GM12878 (cell line): Measurements from ENCODE around the gene RNF11. TPM values are rescaled to one million over a fixed set of nuclear protein-coding genes. Genes with fewer than 3 reads are reported as not detected.

Source experiments
- ATAC-seq: fragments of 200-7000 bp; cut with Tn5 transposase; 3 replicates; pipeline ENCODE4 v1.9.1; 2020; ENCODE audit warnings: mild to moderate bottlenecking, moderate library complexity
- BruUV-seq: library from RNA; stranded (reverse); fragments of 400-500 nt; replicated peaks from 2 replicates; lab custom pipeline; 2021; lab: Mats Ljungman, UMichigan
- CTCF ChIA-PET: fragments of 300-600 bp; sonication (Branson Sonifier 250); formaldehyde crosslinking; extraction: SDS; loops from one replicate; lab custom pipeline; 2021; ENCODE audit warnings: inconsistent platforms; lab: Yijun Ruan, JAX
- POLR2A ChIA-PET: fragments of 350-600 bp; formaldehyde crosslinking; extraction: SDS; loops from one replicate; lab custom pipeline; 2021; ENCODE audit warnings: inconsistent platforms; lab: Charles Lee
- RAD21 ChIA-PET: fragments of 300-600 bp; sonication (Branson Sonifier 250); formaldehyde crosslinking; loops from one replicate; lab custom pipeline; 2023; ENCODE audit warnings: antibody characterized with exemption; ENCODE audit not compliant: unreplicated experiment; lab: Charles Lee
- SMC1A ChIA-PET: fragments of 300-600 bp; sonication (Branson Sonifier 250); formaldehyde crosslinking; loops from one replicate; lab custom pipeline; 2023; ENCODE audit not compliant: unreplicated experiment, uncharacterized antibody; lab: Charles Lee
- DNase-seq: peaks from one replicate; pipeline ENCODE4 v3.0.0-alpha.2; 2011; ENCODE audit warnings: low read depth, low spot score
- FAIRE-seq: peaks from 3 replicates; lab custom pipeline; 2011; peaks lifted over from hg19 to GRCh38; lab: Jason Lieb, UNC
- H2AFZ ChIP-seq: 2 replicates; pipeline ENCODE4 v1.6.0; 2011; ENCODE audit warnings: low read depth, low read length, control low read depth; ENCODE audit not compliant: control insufficient read depth
- H3K27ac ChIP-seq: 2 replicates; pipeline ENCODE4 v1.5.1; 2011; ENCODE audit warnings: control low read depth; ENCODE audit not compliant: control insufficient read depth, insufficient read depth
- H3K27me3 ChIP-seq, 2 experiments: replicated peaks in 1 of 2; 2 replicates each; pipeline versions ENCODE4 v1.6.0 to v1.6.1; 2011; ENCODE audit warnings: low read length in 1 of 2; ENCODE audit not compliant: control insufficient read depth in 2 of 2, insufficient read depth in 2 of 2
- H3K36me3 ChIP-seq, 2 experiments: 2 replicates each; pipeline ENCODE4 v1.5.1; 2011; ENCODE audit warnings: low read length in 1 of 2; ENCODE audit not compliant: control insufficient read depth in 2 of 2, insufficient read depth in 2 of 2
- H3K4me1 ChIP-seq: 2 replicates; pipeline ENCODE4 v1.6.1; 2011; ENCODE audit warnings: mild to moderate bottlenecking, low read length, moderate library complexity, mixed read lengths; ENCODE audit not compliant: control insufficient read depth, insufficient read depth
- H3K4me2 ChIP-seq: 2 replicates; pipeline ENCODE4 v1.6.0; 2011; ENCODE audit warnings: control low read depth; ENCODE audit not compliant: control insufficient read depth, insufficient read depth
- H3K4me3 ChIP-seq: fragments of 200-600 bp; sonication (generic); 2 replicates; pipeline ENCODE4 v1.5.1; 2016
- H3K79me2 ChIP-seq: 2 replicates; pipeline ENCODE4 v1.6.0; 2011; ENCODE audit warnings: low read length; ENCODE audit not compliant: control insufficient read depth, insufficient read depth
- H3K9ac ChIP-seq: 2 replicates; pipeline ENCODE4 v1.8.0; 2011; ENCODE audit warnings: low read length, control low read depth, mixed read lengths; ENCODE audit not compliant: control insufficient read depth, insufficient read depth
- H3K9me3 ChIP-seq: replicated peaks from 3 replicates; pipeline ENCODE4 v1.5.1; 2011; ENCODE audit warnings: mild to moderate bottlenecking, low read length; ENCODE audit not compliant: control insufficient read depth, insufficient read depth
- H4K20me1 ChIP-seq: 2 replicates; pipeline ENCODE4 v1.6.0; 2011; ENCODE audit not compliant: control insufficient read depth, insufficient read depth
- ASH2L ChIP-seq: fragments of 300-600, 200-600 bp; sonication (generic); IDR thresholded peaks from 2 replicates; pipeline ENCODE4 v1.6.1; 2017; ENCODE audit warnings: low read depth, mild to moderate bottlenecking, borderline replicate concordance
- FOXM1 ChIP-seq: IDR thresholded peaks from 2 replicates; pipeline ENCODE4 v1.6.1; 2012; ENCODE audit warnings: low read depth, mild to moderate bottlenecking, inconsistent platforms, low read length, moderate library complexity
- HDAC2 ChIP-seq: fragments of 200-600 bp; sonication (generic); IDR thresholded peaks from 2 replicates; pipeline ENCODE4 v1.6.1; 2017
- LARP7 ChIP-seq: fragments of 450-650 bp; IDR thresholded peaks from 2 replicates; pipeline ENCODE4 v1.6.1; 2017; ENCODE audit warnings: mild to moderate bottlenecking
- SIX5 ChIP-seq: IDR thresholded peaks from 2 replicates; pipeline ENCODE4 v1.6.1; 2011; ENCODE audit warnings: mild to moderate bottlenecking, low read depth, low read length, moderate library complexity; ENCODE audit not compliant: severe bottlenecking
- WGBS: methylation state at CpG from one replicate; pipeline ENCODE4 v1.1.6; 2016; ENCODE audit warnings: low lambda C conversion rate; ENCODE audit not compliant: insufficient replicate concordance, insufficient coverage; ENCODE audit errors: missing lambda C conversion rate; 5-methylcytosine and 5-hydroxymethylcytosine counted together
- in situ Hi-C: fragments of 300-500 bp; cut with MboI; formaldehyde crosslinking; loops from 9 replicates; pipeline ENCODE4 v1.14.3; 2018; ENCODE audit warnings: mixed read lengths
- intact Hi-C: fragments of 100-400 bp; cut with micrococcal nuclease; formaldehyde crosslinking; loops from one replicate; pipeline ENCODE4 v1.14.2; 2022; ENCODE audit not compliant: unreplicated experiment
- polyA plus RNA-seq, 11 experiments: library from polyadenylated mRNA; depleted of rRNA in 4 of 11; unstranded in 6 of 11; stranded (reverse) in 5 of 11; fragments of >200 nt; fragmentation: Nextera tagmentation in 4 of 11; fragmentation: Illumina TruSeq in 1 of 11; extraction: Ambion mirVana in 4 of 11; extraction: Trizol in 1 of 11; gene quantifications; 1 replicate in 1 of 11; 2 replicates in 10 of 11; pipeline versions ENCODE4 v1.2.1 to v1.2.3, GENCODE V29; 2011 to 2016; ENCODE audit warnings: inconsistent platforms in 2 of 11, missing spikeins in 2 of 11, low read depth in 1 of 11
- total RNA-seq, 4 experiments: library from RNA; depleted of rRNA in 3 of 4; stranded (reverse); fragments of >200 nt in 3 of 4; fragmentation: Illumina TruSeq in 1 of 4; extraction: Trizol in 1 of 4; gene quantifications; 2 replicates each; pipeline versions ENCODE4 v1.2.1 to v1.2.3, GENCODE V29; 2013 to 2021
- TF ChIP-seq, protein P1 (sequence below): IDR thresholded peaks from 2 replicates; pipeline ENCODE4 v1.6.1; 2012; ENCODE audit warnings: improper control_type of control experiment, low read depth, low read length; ENCODE audit not compliant: insufficient replicate concordance

RNF11 gene
- total and polyA plus RNA-seq, 10 of the 15 experiments (the other 5 are each of a cell fraction or from before 2014, with no cell fraction given), result 9.5 to 43.6 (median 32.3) TPM

DNA sequence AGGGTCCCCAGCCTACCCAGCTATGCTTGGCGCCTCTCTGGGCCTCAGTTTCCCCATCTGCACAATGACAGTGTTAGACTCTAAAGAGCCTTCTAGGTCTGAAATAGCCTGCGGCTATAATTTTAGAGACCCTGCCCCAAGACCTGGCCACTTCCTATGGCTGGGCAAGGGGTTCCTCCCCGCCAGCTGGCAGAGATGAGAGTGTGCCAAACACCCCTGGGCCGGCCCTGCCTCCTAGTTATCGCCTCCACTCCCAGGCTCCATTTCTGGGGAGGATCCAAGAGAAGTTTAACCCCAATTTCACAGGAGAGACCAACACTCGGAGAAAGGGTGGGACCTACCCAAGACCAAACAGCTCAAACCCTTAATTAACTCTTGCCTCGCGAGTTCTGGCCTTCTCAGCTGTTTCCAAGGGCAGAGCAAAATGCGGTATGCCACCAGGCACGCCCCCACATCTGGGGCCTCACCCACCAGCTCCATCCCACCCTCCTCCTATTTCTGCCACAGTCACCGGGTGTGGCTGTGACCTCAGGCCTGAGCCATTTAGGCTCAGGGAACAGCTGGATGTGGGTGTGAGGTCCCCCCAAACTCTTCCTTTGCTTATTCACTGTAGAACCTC, 58.6 kb downstream of the RNF11 start:
- FAIRE-seq, result no peak
- H3K4me1 ChIP-seq, result peaks cover 12% of the 10 kb centered on the region
- 44% methylated on average over 11 of the region's 11 CpGs for whole genome bisulfite sequencing
- H3K9ac ChIP-seq, result no peak overlapping the region
- intact Hi-C loops, result loop anchor here (5.0 to 10.0 kb wide), 2 partner anchors 243 to 420 kb away; no protein-coding TSS in a partner anchor
- H3K9me3 ChIP-seq, result no peaks in the 10 kb centered on the region; the same call in 2 of the 3 replicates
- H2AFZ ChIP-seq, result no peak overlapping the region
- no peaks in the 10 kb centered on the region for H4K20me1 ChIP-seq
- DNase-seq, result no peak
- POLR2A ChIA-PET, result no interaction called here
- no peak overlapping the region for H3K27ac ChIP-seq
- SMC1A ChIA-PET, result interaction anchor here (0.7 to 2.6 kb wide), 9 partner anchors 11 to 422 kb away, joined by 3 to 10 read pairs (median 3); partner anchors contain the start of gene RNF11
- RAD21 ChIA-PET, result interaction anchor here (1.1 to 3.0 kb wide), 2 partner anchors 104 to 240 kb away, joined by 4 to 44 read pairs; no protein-coding TSS in a partner anchor
- H3K79me2 ChIP-seq, result no peaks in the 10 kb centered on the region
- ATAC-seq, result no peak
- H3K27me3 ChIP-seq, result no peaks in the 10 kb centered on the region; a peak in 1 of 4 replicates
- no peak overlapping the region for H3K4me2 ChIP-seq
- in situ Hi-C loops, result no loop called here
- H3K4me3 ChIP-seq, result no peak overlapping the region
- CTCF ChIA-PET, result interaction anchor here (1.0 to 5.1 kb wide), 8 partner anchors 8 to 521 kb away, joined by 4 to 93 read pairs (median 15); no protein-coding TSS in a partner anchor
- BruUV-seq, result no TSS peak
- TF ChIP-seq HDAC2 (no peak), ASH2L (no peak), FOXM1 (no peak), LARP7 (no peak), SIX5 (no peak)
- TF ChIP-seq, protein P1, sequence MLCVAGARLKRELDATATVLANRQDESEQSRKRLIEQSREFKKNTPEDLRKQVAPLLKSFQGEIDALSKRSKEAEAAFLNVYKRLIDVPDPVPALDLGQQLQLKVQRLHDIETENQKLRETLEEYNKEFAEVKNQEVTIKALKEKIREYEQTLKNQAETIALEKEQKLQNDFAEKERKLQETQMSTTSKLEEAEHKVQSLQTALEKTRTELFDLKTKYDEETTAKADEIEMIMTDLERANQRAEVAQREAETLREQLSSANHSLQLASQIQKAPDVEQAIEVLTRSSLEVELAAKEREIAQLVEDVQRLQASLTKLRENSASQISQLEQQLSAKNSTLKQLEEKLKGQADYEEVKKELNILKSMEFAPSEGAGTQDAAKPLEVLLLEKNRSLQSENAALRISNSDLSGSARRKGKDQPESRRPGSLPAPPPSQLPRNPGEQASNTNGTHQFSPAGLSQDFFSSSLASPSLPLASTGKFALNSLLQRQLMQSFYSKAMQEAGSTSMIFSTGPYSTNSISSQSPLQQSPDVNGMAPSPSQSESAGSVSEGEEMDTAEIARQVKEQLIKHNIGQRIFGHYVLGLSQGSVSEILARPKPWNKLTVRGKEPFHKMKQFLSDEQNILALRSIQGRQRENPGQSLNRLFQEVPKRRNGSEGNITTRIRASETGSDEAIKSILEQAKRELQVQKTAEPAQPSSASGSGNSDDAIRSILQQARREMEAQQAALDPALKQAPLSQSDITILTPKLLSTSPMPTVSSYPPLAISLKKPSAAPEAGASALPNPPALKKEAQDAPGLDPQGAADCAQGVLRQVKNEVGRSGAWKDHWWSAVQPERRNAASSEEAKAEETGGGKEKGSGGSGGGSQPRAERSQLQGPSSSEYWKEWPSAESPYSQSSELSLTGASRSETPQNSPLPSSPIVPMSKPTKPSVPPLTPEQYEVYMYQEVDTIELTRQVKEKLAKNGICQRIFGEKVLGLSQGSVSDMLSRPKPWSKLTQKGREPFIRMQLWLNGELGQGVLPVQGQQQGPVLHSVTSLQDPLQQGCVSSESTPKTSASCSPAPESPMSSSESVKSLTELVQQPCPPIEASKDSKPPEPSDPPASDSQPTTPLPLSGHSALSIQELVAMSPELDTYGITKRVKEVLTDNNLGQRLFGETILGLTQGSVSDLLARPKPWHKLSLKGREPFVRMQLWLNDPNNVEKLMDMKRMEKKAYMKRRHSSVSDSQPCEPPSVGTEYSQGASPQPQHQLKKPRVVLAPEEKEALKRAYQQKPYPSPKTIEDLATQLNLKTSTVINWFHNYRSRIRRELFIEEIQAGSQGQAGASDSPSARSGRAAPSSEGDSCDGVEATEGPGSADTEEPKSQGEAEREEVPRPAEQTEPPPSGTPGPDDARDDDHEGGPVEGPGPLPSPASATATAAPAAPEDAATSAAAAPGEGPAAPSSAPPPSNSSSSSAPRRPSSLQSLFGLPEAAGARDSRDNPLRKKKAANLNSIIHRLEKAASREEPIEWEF, result no peak
- no peaks in the 10 kb centered on the region for H3K36me3 ChIP-seq
